C4-2B (cell line): ENCODE data around the gene PHC3.

Experiments
- CTCF ChIP-seq: fragments of 450-650 bp; conservative IDR thresholded peaks from 2 replicates; pipeline ENCODE4 v1.5.1; 2017; ENCODE audit warnings: mild to moderate bottlenecking
- ZFX ChIP-seq: fragments of 450-650 bp; IDR thresholded peaks from 2 replicates; pipeline ENCODE4 v1.6.1; 2017

GRCh38 chr3:170211668-170212067, 30.1 kb upstream of the PHC3 start:
- TF ChIP-seq CTCF (no peak), ZFX (no peak)
